ENCODE measurements around the gene ULK4. TPM values are rescaled to one million over a fixed set of nuclear protein-coding genes. Genes with fewer than 3 reads are reported as not detected.

The ULK4 gene
- total RNA-seq, 1 donor from 2014 or later = 5.1 TPM

DNA sequence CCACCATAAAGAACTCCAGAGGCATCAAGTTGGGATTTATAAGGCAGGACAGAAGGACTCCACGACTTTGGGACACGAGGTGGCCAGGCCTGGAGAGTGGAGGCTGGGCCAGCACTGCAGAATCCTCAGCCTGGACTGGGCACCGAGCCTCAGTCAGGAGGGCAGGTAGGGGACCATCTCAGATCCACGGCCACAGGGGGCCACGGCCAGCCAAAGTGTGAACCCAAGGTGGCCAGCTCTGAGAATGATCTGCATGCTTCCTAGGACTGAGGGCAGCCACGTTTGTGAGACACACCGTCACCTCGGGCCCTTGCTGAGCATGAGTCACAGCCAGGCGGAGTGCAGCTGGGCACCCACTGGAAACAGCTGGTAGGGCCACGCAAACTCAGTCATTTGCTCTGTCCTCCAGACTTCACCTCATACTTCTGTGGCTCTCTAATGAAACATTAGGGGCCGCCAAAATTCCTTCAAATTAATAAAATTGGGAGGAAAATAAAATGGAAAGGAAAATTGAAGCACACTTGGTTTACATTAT lies 696.8 kb downstream of the ULK4 start:
- intact Hi-C loops (cut with DNase I) = no loop called here

GRCh38 chr3:41260063-41260450 lies 701.8 kb downstream of the ULK4 start:
- DNase-seq (ENCODE audit: low spot score) = no peak
- intact Hi-C loops (cut with DNase I) = no loop called here

More for the DNA sequence above, 696.8 kb downstream of the ULK4 start:
- DNase-seq (ENCODE audit: low spot score) = no peak

DNA sequence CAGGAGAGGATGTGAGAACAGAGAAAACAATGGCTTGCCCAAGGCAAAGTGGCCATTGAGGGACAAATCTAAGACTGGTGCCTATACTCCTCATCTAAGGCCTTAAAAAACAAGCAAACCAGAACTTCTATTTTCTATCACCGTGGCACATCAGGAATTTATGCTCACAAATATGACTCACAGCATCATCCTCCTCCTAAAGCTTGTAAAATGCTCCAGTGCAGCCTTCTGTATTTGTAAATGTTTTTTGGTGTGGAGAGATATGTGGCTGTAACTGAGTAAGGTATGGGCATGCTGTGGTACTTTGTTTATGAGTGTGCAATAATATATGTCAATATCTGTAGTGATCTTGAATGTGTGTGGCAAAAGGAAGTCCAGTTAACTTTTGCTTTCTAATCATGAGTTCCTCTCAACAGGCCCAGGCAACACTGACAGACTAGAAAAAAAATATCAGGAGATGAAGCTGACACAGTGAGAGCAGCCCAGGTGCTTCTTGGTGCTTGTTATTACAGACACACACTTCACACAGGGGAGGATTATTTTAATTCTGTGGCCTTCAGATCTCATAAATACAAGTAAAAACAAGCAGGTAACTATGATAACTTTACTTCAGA lies 702.3 kb downstream of the ULK4 start:
- intact Hi-C loops (cut with DNase I) = no loop called here
- no peak for DNase-seq (ENCODE audit: low spot score)

- intact Hi-C loops (cut with DNase I) = no loop called here
- no peak for DNase-seq (ENCODE audit: low spot score)
Observed at GRCh38 chr3:41258239-41258800, 703.6 kb downstream of the ULK4 start.

DNA sequence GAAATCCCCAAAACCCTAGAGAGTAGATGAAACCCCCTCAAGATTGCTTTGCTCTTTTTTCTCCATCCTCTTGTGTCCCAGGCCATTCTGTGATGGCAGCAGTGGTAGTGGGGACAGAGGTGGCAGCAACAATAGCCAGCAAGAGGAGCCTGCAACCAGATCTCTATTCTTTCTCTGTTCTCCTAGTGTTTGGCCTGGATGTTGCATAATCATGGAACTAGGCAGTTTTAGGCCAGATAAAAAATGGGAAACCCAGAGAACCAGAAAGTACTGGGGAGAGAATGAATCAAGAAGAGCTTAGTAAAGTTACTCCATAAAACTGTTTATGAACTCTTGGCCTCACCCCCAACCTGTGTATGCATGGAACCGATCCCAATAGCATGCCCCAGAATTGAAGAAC lies 710.3 kb downstream of the ULK4 start:
- intact Hi-C loops (cut with DNase I) = no loop called here
- no peak for DNase-seq (ENCODE audit: low spot score)

DNA sequence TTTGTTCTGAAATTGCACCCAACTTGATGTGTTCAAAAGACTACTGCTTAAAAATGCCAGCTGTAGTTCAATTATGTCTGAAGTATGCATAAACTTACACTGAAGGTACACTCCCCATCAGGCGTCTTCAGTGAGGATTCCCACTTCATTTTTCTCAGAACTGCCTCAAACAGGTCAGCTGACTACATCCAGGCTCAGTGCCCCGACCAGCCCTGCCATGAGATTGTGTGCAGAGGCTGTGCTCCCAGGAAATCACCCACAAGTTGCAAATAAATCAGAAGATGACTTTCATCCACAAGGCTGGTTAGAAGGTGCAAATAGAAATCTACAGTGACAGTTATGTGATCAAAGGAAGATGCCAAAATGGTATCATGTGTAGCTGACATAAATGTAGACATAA lies 711.1 kb downstream of the ULK4 start:
- DNase-seq (ENCODE audit: low spot score) = no peak
- intact Hi-C loops (cut with DNase I) = no loop called here

DNA sequence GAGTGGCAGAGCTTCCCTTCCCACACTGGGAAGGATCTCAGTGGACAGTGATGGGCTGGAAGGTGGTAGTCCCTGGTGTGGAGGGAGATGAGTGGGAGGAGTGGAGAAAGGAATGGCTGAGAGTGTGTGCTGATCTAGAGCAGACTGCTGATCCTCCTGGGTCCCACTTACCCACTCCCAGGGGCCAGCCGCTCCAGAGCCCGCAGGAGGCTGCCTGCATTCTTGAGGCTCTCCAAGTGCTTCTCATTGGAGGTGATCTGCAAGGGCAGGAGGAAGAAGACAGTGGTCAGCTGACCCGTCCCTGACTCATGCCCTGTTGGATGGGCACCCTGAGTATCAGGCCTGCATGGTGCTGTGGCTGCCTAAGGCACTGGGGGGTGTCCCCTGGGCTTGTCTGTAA lies 712.6 kb downstream of the ULK4 start:
- intact Hi-C loops (cut with DNase I) = no loop called here
- DNase-seq (ENCODE audit: low spot score) = no peak

- intact Hi-C loops (cut with DNase I) = no loop called here
- DNase-seq (ENCODE audit: low spot score) = no peak
Observed at GRCh38 chr3:41248525-41248924, 713.4 kb downstream of the ULK4 start.

- no peak for DNase-seq (ENCODE audit: low spot score)
- intact Hi-C loops (cut with DNase I) = no loop called here
Observed at GRCh38 chr3:41247055-41248004, 714.6 kb downstream of the ULK4 start.

- intact Hi-C loops (cut with DNase I) = no loop called here
- DNase-seq (ENCODE audit: low spot score) = no peak
Observed at GRCh38 chr3:41244620-41245336, 717.1 kb downstream of the ULK4 start.

DNA sequence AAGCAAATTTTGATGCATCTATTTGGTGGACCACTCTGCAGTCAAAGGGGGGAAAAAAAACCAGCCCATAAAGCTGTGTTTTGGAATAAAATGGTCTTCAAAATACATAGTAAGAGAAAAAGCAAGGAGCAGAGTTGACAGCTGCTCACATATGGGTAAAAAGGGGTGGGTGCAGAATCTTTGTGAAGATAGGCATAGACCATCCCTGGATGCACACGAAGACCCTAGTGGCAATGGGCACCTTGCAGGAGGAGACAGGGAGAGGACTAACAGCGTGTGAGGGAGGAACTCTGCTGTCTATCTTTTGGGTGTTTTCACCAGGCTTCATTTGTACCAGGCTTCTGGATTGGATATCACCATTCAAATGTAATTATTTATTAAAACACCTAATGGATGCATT lies 718.7 kb downstream of the ULK4 start:
- no peak for DNase-seq (ENCODE audit: low spot score)
- intact Hi-C loops (cut with DNase I) = no loop called here

- intact Hi-C loops (cut with DNase I) = no loop called here
- DNase-seq (ENCODE audit: low spot score) = no peak
Observed at GRCh38 chr3:41241800-41242571, 719.9 kb downstream of the ULK4 start.

- intact Hi-C loops (cut with DNase I) = no loop called here
Observed at GRCh38 chr3:41241161-41241560, 720.7 kb downstream of the ULK4 start.

GRCh38 chr3:41239587-41239986 lies 722.3 kb downstream of the ULK4 start:
- intact Hi-C loops (cut with DNase I) = no loop called here
- no peak for DNase-seq (ENCODE audit: low spot score)

More at GRCh38 chr3:41241161-41241560, 720.7 kb downstream of the ULK4 start:
- no peak for DNase-seq (ENCODE audit: low spot score)

- DNase-seq (ENCODE audit: low spot score) = no peak
Observed at GRCh38 chr3:41237907-41238306, 724.0 kb downstream of the ULK4 start.

DNA sequence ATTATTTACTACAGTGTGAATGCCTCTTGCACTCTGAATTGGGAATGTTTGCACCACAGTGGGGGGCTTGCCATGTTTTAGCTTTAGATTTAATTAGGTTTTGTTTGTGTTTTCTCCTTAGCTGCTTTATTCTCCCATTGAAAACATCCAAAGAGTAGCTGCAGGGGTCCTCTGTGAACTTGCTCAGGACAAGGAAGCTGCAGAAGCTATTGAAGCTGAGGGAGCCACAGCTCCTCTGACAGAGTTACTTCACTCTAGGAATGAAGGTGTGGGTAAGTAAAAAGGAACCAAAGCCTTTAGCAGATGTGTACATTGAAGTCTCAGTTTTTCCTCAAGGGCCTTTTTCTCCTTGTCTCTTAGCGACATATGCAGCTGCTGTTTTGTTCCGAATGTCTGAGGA lies 725.7 kb downstream of the ULK4 start:
- no peak for DNase-seq (ENCODE audit: low spot score)
- intact Hi-C loops (cut with DNase I) = no loop called here

More at GRCh38 chr3:41237907-41238306, 724.0 kb downstream of the ULK4 start:
- intact Hi-C loops (cut with DNase I) = no loop called here

- DNase-seq (ENCODE audit: low spot score) = no peak
- intact Hi-C loops (cut with DNase I) = no loop called here
Observed at GRCh38 chr3:41234823-41235721, 726.8 kb downstream of the ULK4 start.
